Cardiac atrium fibroblast (primary cell): Measurements from ENCODE around the gene OR51S1. TPM values are rescaled to one million over a fixed set of nuclear protein-coding genes. Genes with fewer than 3 reads are reported as not detected.

Source experiments
- total RNA-seq: library from RNA; depleted of rRNA; stranded (reverse); fragments of >200 nt; gene quantifications from 2 replicates; pipeline ENCODE4 v1.2.3, GENCODE V29; 2015

The OR51S1 gene
- not detected in 2 replicates for total RNA-seq

GRCh38 chr11:4848908-4849532 is at the start of gene OR51S1:
TSS of gene OR51S1 (minus strand) at chr11:4849208. CDS start at chr11:4849208, 0 bp downstream.

GRCh38 chr11:4881860-4882500 is 33.0 kb upstream of the OR51S1 start, which contains the start of gene OR51T1:
TSS of gene OR51T1 (plus strand) at chr11:4881900. CDS start at chr11:4881900, 0 bp downstream.

DNA sequence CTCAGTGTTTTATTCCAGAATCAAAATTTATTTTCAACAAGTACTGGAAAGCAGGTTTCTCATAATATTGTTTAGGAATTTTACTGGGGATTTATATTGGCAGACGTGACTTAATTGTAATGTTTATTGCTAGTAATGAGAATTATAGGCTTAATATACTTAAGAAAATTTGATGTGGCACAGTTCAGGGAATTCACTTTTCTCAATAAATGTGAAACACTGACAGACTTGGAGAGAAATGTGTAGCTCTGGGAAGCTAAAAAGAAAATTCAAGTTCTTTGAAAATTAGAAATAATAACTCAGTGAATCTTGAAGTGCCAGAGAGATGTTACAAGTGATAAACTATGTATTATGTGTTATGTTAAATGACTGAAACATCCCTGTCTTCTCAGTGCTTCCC is 28.0 kb downstream of the OR51S1 start, which contains the start of gene OR51F2:
TSS of gene OR51F2 (plus strand) at position 301 of the 400 bp plus-strand sequence. CDS start 101 bp downstream, outside the sequence.

GRCh38 chr11:4804280-4804679 is 44.7 kb downstream of the OR51S1 start, which contains the start of gene OR52R1:
TSS of gene OR52R1 (minus strand) at chr11:4804380. CDS start at chr11:4804380, 0 bp downstream.

Other genes with a start within 250 kb of the OR51S1 start
- gene TRIM68, start 241.0 kb downstream of the OR51S1 start, total RNA-seq = 9.9 and 12.5 TPM in 2 replicates
- not detected in 2 replicates for gene OR51D1, start 211.7 kb downstream of the OR51S1 start, total RNA-seq
- gene OR51E1, start 205.2 kb downstream of the OR51S1 start, total RNA-seq = not detected in 2 replicates
- not detected in 2 replicates for gene OR51E2, start 151.4 kb downstream of the OR51S1 start, total RNA-seq
- gene MMP26, start 144.4 kb downstream of the OR51S1 start, total RNA-seq = not detected in 2 replicates
- gene OR51F1, start 79.3 kb downstream of the OR51S1 start, total RNA-seq = not detected in 2 replicates
- gene OR52R1, start 44.8 kb downstream of the OR51S1 start, total RNA-seq = not detected in 2 replicates
- not detected in 2 replicates for gene OR51F2, start 27.9 kb downstream of the OR51S1 start, total RNA-seq
- not detected in 2 replicates for gene OR51T1, start 32.7 kb upstream of the OR51S1 start, total RNA-seq
- gene OR51A7, start 54.6 kb upstream of the OR51S1 start, total RNA-seq = not detected in 2 replicates
- not detected in 2 replicates for gene OR51G2, start 70.1 kb upstream of the OR51S1 start, total RNA-seq
- not detected in 2 replicates for gene OR51G1, start 75.1 kb upstream of the OR51S1 start, total RNA-seq
- not detected in 2 replicates for gene OR51A4, start 98.4 kb upstream of the OR51S1 start, total RNA-seq
- gene OR51A2, start 106.5 kb upstream of the OR51S1 start, total RNA-seq = not detected in 2 replicates
- gene OR51L1, start 145.6 kb upstream of the OR51S1 start, total RNA-seq = not detected in 2 replicates
- not detected in 2 replicates for gene OR52J3, start 197.3 kb upstream of the OR51S1 start, total RNA-seq
- not detected in 2 replicates for gene OR52E2, start 210.4 kb upstream of the OR51S1 start, total RNA-seq
- gene OR52E1, start 220.4 kb upstream of the OR51S1 start, total RNA-seq = not detected in 2 replicates